Measurements from ENCODE around the gene BLM. TPM values are rescaled to one million over a fixed set of nuclear protein-coding genes. Genes with fewer than 3 reads are reported as not detected.

BLM gene
- total RNA-seq, 4 donors from 2014 or later = 0.29 to 5.0 (median 0.48) TPM

DNA sequence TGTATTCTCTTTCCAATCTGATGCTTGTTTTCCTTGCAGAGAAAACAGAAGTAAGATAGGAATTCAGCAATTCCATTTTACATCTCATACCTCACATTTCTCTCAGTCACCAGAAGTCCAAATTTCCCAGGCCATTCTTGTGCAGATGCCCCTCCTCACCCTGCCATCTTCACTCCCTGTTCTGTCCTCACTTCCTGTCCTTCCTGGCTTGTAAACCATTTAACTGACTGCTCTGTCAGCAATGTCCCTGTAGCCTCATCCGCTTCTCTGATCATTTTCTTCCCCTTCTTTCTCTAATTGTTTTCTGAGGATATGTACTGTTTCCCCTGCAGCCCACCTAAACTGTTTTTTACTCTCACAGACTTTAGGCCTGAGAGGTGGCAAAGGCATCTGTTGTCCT is 40.3 kb downstream of the BLM start:
- DNase-seq = no peak
- TF ChIP-seq POLR2A (IDR thresholded peaks at IDR 0.05) = no peak
- H3K4me1 ChIP-seq = no peaks in the 10 kb centered on the region
- no peaks in the 10 kb centered on the region for H3K36me3 ChIP-seq
- H3K27ac ChIP-seq = no peak overlapping the region
- intact Hi-C loops (cut with DNase I; ENCODE audit: low total_unique reads) = no loop called here
- no peak overlapping the region for H3K4me3 ChIP-seq
- no peaks in the 10 kb centered on the region for H3K9me3 ChIP-seq
- no peaks in the 10 kb centered on the region for H3K27me3 ChIP-seq

- Histone ChIP-seq H3K27ac (no peak overlapping the region), H3K4me1 (no peaks in the 10 kb centered on the region), H3K36me3 (no peaks in the 10 kb centered on the region), H3K27me3 (no peaks in the 10 kb centered on the region), H3K4me3 (no peak overlapping the region), H3K9me3 (no peaks in the 10 kb centered on the region)
- no peak for DNase-seq
- intact Hi-C loops (cut with DNase I; ENCODE audit: low total_unique reads) = no loop called here
- TF ChIP-seq, protein P1, sequence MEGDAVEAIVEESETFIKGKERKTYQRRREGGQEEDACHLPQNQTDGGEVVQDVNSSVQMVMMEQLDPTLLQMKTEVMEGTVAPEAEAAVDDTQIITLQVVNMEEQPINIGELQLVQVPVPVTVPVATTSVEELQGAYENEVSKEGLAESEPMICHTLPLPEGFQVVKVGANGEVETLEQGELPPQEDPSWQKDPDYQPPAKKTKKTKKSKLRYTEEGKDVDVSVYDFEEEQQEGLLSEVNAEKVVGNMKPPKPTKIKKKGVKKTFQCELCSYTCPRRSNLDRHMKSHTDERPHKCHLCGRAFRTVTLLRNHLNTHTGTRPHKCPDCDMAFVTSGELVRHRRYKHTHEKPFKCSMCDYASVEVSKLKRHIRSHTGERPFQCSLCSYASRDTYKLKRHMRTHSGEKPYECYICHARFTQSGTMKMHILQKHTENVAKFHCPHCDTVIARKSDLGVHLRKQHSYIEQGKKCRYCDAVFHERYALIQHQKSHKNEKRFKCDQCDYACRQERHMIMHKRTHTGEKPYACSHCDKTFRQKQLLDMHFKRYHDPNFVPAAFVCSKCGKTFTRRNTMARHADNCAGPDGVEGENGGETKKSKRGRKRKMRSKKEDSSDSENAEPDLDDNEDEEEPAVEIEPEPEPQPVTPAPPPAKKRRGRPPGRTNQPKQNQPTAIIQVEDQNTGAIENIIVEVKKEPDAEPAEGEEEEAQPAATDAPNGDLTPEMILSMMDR (IDR thresholded peaks at IDR 0.05) = no peak
- no peak for TF ChIP-seq POLR2A (IDR thresholded peaks at IDR 0.05)
These were observed 43.6 kb downstream of the BLM start for GRCh38 chr15:90760661-90761232.

DNA sequence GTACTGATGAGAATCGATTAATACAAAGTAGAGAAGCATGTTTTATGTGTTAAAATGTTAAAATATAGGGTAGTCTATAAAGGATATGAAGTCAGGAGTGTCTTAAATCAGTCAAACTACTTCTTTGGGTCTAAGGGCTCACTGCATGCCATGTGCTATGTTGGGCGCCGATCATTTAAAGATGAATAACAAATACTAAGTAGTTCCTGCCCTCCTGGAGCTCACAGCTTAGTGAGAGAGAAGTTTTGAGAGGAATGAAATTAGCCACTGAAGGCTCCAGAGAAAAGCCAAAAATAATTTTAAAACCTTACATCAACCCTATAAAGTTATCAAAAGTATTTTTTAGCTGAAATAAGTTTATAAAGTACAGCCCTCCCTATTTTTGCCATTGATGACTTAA is 44.5 kb downstream of the BLM start:
- H3K27ac ChIP-seq = no peak overlapping the region
- no peaks in the 10 kb centered on the region for H3K9me3 ChIP-seq
- no peaks in the 10 kb centered on the region for H3K27me3 ChIP-seq
- intact Hi-C loops (cut with DNase I; ENCODE audit: low total_unique reads) = no loop called here
- no peak overlapping the region for H3K4me3 ChIP-seq
- H3K36me3 ChIP-seq = no peaks in the 10 kb centered on the region
- TF ChIP-seq, protein P1 (IDR thresholded peaks at IDR 0.05) = no peak
- TF ChIP-seq POLR2A (IDR thresholded peaks at IDR 0.05) = no peak
- no peak for DNase-seq
- no peaks in the 10 kb centered on the region for H3K4me1 ChIP-seq

GRCh38 chr15:90762109-90762508 is 45.0 kb downstream of the BLM start:
- DNase-seq = peak; percentile 18 to 23

DNA sequence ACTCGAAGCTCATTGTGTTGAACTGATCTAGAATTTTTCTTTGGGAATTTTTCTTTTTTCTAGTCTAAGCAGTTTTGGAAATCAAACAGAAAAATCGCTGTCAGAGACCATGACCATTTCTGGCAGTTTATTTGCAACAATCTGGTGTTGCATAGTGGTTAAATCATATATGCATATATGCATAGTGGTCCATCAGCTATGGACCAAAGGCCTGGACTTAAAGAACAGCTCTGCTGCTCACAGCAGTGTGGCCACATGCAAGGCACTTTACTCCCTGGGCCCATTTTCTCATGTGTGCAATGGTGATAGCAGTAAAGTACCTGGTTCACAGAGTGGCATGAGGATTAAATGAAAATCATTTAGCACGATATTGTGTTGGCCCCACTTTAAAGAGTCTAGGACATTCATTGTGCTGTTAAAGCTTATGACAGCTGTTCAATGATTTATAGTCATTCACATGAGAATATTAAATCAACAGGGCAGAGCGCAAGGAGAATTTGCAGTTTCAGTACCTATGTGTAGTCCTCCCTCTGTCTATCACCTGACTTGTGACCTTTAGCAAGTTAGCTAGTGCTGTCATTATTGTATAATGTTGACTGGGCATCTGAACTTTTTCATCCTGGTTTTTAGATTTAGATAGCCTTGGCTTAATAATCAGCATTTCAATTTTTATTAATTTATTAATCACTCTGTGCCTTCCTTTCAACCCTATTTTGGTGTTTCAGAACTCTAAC is 46.4 kb downstream of the BLM start:
- intact Hi-C loops (cut with DNase I; ENCODE audit: low total_unique reads) = no loop called here
- no peak for DNase-seq
- Histone ChIP-seq H3K9me3 (no peaks in the 10 kb centered on the region), H3K27me3 (no peaks in the 10 kb centered on the region), H3K27ac (no peak overlapping the region), H3K36me3 (no peaks in the 10 kb centered on the region), H3K4me1 (no peaks in the 10 kb centered on the region), H3K4me3 (no peak overlapping the region)
- TF ChIP-seq, protein P1 (IDR thresholded peaks at IDR 0.05) = no peak
- no peak for TF ChIP-seq POLR2A (IDR thresholded peaks at IDR 0.05)

More at GRCh38 chr15:90762109-90762508, 45.0 kb downstream of the BLM start:
- Histone ChIP-seq H3K27ac (no peak overlapping the region), H3K4me1 (no peaks in the 10 kb centered on the region), H3K36me3 (no peaks in the 10 kb centered on the region), H3K9me3 (no peaks in the 10 kb centered on the region), H3K4me3 (no peak overlapping the region), H3K27me3 (no peaks in the 10 kb centered on the region)
- intact Hi-C loops (cut with DNase I; ENCODE audit: low total_unique reads) = no loop called here
- no peak for TF ChIP-seq POLR2A (IDR thresholded peaks at IDR 0.05)
- TF ChIP-seq, protein P1 (IDR thresholded peaks at IDR 0.05) = no peak
